B cell (primary cell): ENCODE measurements around the gene GRK1. TPM values are rescaled to one million over a fixed set of nuclear protein-coding genes. Genes with fewer than 3 reads are reported as not detected.

Experiments
- ATAC-seq: fragments of 200-7000 bp; cut with Tn5 transposase; one replicate; pipeline ENCODE4 v1.10.0; 2021; ENCODE audit warnings: low read depth, mild to moderate bottlenecking, moderate number of reproducible peaks, moderate library complexity
- CTCF ChIA-PET: fragments of 350-600 bp; sonication (Branson Sonifier 250); formaldehyde crosslinking; loops from one replicate; lab custom pipeline; 2021; ENCODE audit warnings: antibody characterized with exemption, inconsistent platforms; lab: Charles Lee
- POLR2A ChIA-PET: fragments of 350-600 bp; sonication (Branson Sonifier 250); formaldehyde crosslinking; loops from one replicate; lab custom pipeline; 2021; ENCODE audit warnings: antibody characterized with exemption; lab: Charles Lee
- DNase-seq: peaks from one replicate; pipeline ENCODE4 v3.0.0; 2013
- H2AFZ ChIP-seq: 2 replicates; pipeline ENCODE4 v1.6.1; 2012; ENCODE audit warnings: mild to moderate bottlenecking, low read depth, low read length; ENCODE audit not compliant: insufficient read depth, poor library complexity, severe bottlenecking
- H3K27ac ChIP-seq, 2 donors: 1 replicate in 1 of 2; 2 replicates in 1 of 2; pipeline ENCODE4 v1.5.1; 2012 to 2013; ENCODE audit warnings: low read length in 2 of 2, mild to moderate bottlenecking in 2 of 2, moderate library complexity in 1 of 2
- H3K27me3 ChIP-seq, 4 experiments: fragments of 200-600 bp in 1 of 4; sonication (generic) in 1 of 4; replicated peaks in 1 of 4; 1 replicate in 2 of 4; 2 replicates in 2 of 4; pipeline versions ENCODE4 v1.6.1 to v1.7.0; 2013 to 2016; ENCODE audit warnings: low read length in 3 of 4, mild to moderate bottlenecking in 2 of 4, mixed read lengths in 1 of 4, moderate library complexity in 1 of 4; ENCODE audit not compliant: insufficient read depth in 4 of 4, control insufficient read depth in 3 of 4; ENCODE audit errors: control extremely low read depth in 1 of 4
- H3K36me3 ChIP-seq, 2 experiments: replicated peaks in 1 of 2; 1 replicate in 1 of 2; 2 replicates in 1 of 2; pipeline versions ENCODE4 v1.6.1 to v1.7.1; 2013; ENCODE audit warnings: low read length in 1 of 2; ENCODE audit not compliant: insufficient read depth in 2 of 2, control insufficient read depth in 1 of 2; ENCODE audit errors: control extremely low read depth in 1 of 2, extremely low read depth in 1 of 2
- H3K4me1 ChIP-seq, 2 donors: fragments of 200-600 bp in 1 of 2; sonication (generic) in 1 of 2; 1 replicate in 1 of 2; 2 replicates in 1 of 2; pipeline versions ENCODE4 v1.5.1 to v1.6.1; 2013 to 2017; ENCODE audit warnings: low read length in 2 of 2; ENCODE audit not compliant: control insufficient read depth in 2 of 2, insufficient read depth in 2 of 2
- H3K4me2 ChIP-seq: replicated peaks from 2 replicates; pipeline ENCODE3; 2012; ENCODE audit warnings: mild to moderate bottlenecking, low read depth, low read length; ENCODE audit not compliant: poor library complexity, severe bottlenecking
- H3K4me3 ChIP-seq, 5 experiments: fragments of 200-600 bp in 1 of 5; sonication (generic) in 1 of 5; 1 replicate in 3 of 5; 2 replicates in 2 of 5; pipeline versions ENCODE4 v1.5.1 to v1.7.0; 2011 to 2016; ENCODE audit warnings: low read length in 4 of 5, mild to moderate bottlenecking in 4 of 5, low read depth in 2 of 5, control low read depth in 1 of 5, moderate library complexity in 1 of 5; ENCODE audit not compliant: insufficient read depth in 1 of 5; ENCODE audit errors: control extremely low read depth in 1 of 5, extremely low read depth in 1 of 5
- H3K79me2 ChIP-seq: fragments of 200-600 bp; sonication (generic); one replicate; pipeline ENCODE4 v1.6.0; 2016; ENCODE audit warnings: low read length; ENCODE audit not compliant: control insufficient read depth, insufficient read depth
- H3K9ac ChIP-seq: fragments of 200-600 bp; sonication (generic); 2 replicates; pipeline ENCODE4 v1.6.1; 2017; ENCODE audit warnings: mild to moderate bottlenecking, low read length, moderate library complexity
- H3K9me3 ChIP-seq, 3 donors: one replicate each; pipeline versions ENCODE4 v1.6.1 to v1.7.1; 2013; ENCODE audit warnings: low read length in 2 of 3; ENCODE audit not compliant: control insufficient read depth in 2 of 3, insufficient read depth in 1 of 3; ENCODE audit errors: control extremely low read depth in 1 of 3
- H4K20me1 ChIP-seq: 2 replicates; pipeline ENCODE4 v1.6.0; 2012; ENCODE audit warnings: mild to moderate bottlenecking, low read length; ENCODE audit not compliant: insufficient read depth, control insufficient read depth, poor library complexity, severe bottlenecking
- H3K27ac Mint-ChIP-seq: one replicate; pipeline ENCODE4 v1.8.0; 2021; ENCODE audit warnings: mixed read lengths
- H3K27me3 Mint-ChIP-seq: one replicate; pipeline ENCODE4 v1.8.0; 2021; ENCODE audit warnings: mixed read lengths
- H3K4me1 Mint-ChIP-seq: one replicate; pipeline ENCODE4 v1.8.0; 2021; ENCODE audit warnings: mixed read lengths
- H3K4me3 Mint-ChIP-seq: one replicate; pipeline ENCODE4 v1.8.0; 2021; ENCODE audit warnings: mixed read lengths
- H3K9me3 Mint-ChIP-seq: one replicate; pipeline ENCODE4 v1.8.0; 2022; ENCODE audit warnings: mixed read lengths; ENCODE audit not compliant: insufficient read depth
- EZH2 ChIP-seq: IDR thresholded peaks from 2 replicates; pipeline ENCODE4 v1.6.1; 2012; ENCODE audit warnings: borderline replicate concordance, low read depth, mild to moderate bottlenecking, moderate library complexity, low read length; ENCODE audit not compliant: insufficient read depth, poor library complexity, severe bottlenecking
- WGBS: methylation state at CpG from one replicate; pipeline ENCODE4 v1.1.5; 2013; ENCODE audit warnings: missing lambda C conversion rate; ENCODE audit not compliant: insufficient coverage; 5-methylcytosine and 5-hydroxymethylcytosine counted together
- intact Hi-C: fragments of 100-400 bp; cut with micrococcal nuclease; formaldehyde crosslinking; loops from one replicate; pipeline ENCODE4 v1.10.0; 2022
- polyA plus RNA-seq: library from polyadenylated mRNA; depleted of rRNA; stranded (reverse); fragments of >200 nt; gene quantifications from 2 replicates; pipeline ENCODE4 v1.2.3, GENCODE V29; 2012
- total RNA-seq, 2 donors: library from RNA; stranded (reverse); fragments of 120-200 nt in 1 of 2; gene quantifications; 1 replicate in 1 of 2; 2 replicates in 1 of 2; pipeline versions ENCODE4 v1.2.3 to v1.2.4, GENCODE V29; 2013 to 2022
- TF ChIP-seq, protein P1 (sequence below): fragments of 200-600 bp; IDR thresholded peaks from one replicate; pipeline ENCODE4 v1.8.0; 2022; ENCODE audit warnings: antibody characterized with exemption, mild to moderate bottlenecking

The GRK1 gene
- total and polyA plus RNA-seq, 2 donors (not counting 1 experiment from before 2014, with no cell fraction given) = not detected

DNA sequence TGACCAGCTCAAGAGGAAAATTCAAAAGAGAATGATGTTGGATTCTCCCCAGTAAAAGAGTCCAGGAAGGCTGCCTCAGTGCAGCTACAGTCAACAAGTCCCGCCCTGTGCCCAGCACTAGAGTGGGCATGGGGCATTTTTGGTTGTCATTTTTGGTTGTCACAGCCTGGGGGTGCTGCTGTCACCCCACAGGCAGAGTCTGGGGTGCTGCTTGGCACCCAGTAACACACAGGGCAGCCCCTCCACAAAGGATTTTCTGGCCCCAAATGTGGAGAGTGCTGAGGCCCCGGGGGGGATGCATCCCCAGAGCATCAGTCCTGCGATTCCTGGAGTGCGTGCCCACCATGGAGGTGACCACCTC lies 63.8 kb downstream of the GRK1 start:
- Mint-ChIP-seq H3K9me3 (no peaks in the 10 kb centered on the region), H3K27me3 (peaks cover 4% of the 10 kb centered on the region), H3K27ac (no peak overlapping the region), H3K4me1 (peaks cover 7% of the 10 kb centered on the region), H3K4me3 (no peak overlapping the region)
- DNase-seq = no peak
- no peak overlapping the region for H3K4me2 ChIP-seq
- CTCF ChIA-PET = no interaction called here
- H3K27me3 ChIP-seq = peaks cover 0 to 6% (median 0%) of the 10 kb centered on the region in 4 experiments
- H3K9me3 ChIP-seq = peaks cover 0 to 48% (median 0%) of the 10 kb centered on the region in 3 donors
- H3K4me1 ChIP-seq = peaks cover 8 to 17% of the 10 kb centered on the region in 2 donors
- H3K36me3 ChIP-seq = no peaks in the 10 kb centered on the region
- no peaks in the 10 kb centered on the region for H4K20me1 ChIP-seq
- no peak overlapping the region for H3K4me3 ChIP-seq
- no peak for ATAC-seq
- H3K79me2 ChIP-seq = no peaks in the 10 kb centered on the region
- no peak overlapping the region for H3K9ac ChIP-seq
- no peak overlapping the region for H3K27ac ChIP-seq
- WGBS = 88% methylated on average over 4 of the region's 4 CpGs
- POLR2A ChIA-PET = no interaction called here
- H2AFZ ChIP-seq = no peak overlapping the region
- no peak for TF ChIP-seq EZH2
- TF ChIP-seq, protein P1, sequence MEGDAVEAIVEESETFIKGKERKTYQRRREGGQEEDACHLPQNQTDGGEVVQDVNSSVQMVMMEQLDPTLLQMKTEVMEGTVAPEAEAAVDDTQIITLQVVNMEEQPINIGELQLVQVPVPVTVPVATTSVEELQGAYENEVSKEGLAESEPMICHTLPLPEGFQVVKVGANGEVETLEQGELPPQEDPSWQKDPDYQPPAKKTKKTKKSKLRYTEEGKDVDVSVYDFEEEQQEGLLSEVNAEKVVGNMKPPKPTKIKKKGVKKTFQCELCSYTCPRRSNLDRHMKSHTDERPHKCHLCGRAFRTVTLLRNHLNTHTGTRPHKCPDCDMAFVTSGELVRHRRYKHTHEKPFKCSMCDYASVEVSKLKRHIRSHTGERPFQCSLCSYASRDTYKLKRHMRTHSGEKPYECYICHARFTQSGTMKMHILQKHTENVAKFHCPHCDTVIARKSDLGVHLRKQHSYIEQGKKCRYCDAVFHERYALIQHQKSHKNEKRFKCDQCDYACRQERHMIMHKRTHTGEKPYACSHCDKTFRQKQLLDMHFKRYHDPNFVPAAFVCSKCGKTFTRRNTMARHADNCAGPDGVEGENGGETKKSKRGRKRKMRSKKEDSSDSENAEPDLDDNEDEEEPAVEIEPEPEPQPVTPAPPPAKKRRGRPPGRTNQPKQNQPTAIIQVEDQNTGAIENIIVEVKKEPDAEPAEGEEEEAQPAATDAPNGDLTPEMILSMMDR = no peak
- intact Hi-C loops = no loop called here

DNA sequence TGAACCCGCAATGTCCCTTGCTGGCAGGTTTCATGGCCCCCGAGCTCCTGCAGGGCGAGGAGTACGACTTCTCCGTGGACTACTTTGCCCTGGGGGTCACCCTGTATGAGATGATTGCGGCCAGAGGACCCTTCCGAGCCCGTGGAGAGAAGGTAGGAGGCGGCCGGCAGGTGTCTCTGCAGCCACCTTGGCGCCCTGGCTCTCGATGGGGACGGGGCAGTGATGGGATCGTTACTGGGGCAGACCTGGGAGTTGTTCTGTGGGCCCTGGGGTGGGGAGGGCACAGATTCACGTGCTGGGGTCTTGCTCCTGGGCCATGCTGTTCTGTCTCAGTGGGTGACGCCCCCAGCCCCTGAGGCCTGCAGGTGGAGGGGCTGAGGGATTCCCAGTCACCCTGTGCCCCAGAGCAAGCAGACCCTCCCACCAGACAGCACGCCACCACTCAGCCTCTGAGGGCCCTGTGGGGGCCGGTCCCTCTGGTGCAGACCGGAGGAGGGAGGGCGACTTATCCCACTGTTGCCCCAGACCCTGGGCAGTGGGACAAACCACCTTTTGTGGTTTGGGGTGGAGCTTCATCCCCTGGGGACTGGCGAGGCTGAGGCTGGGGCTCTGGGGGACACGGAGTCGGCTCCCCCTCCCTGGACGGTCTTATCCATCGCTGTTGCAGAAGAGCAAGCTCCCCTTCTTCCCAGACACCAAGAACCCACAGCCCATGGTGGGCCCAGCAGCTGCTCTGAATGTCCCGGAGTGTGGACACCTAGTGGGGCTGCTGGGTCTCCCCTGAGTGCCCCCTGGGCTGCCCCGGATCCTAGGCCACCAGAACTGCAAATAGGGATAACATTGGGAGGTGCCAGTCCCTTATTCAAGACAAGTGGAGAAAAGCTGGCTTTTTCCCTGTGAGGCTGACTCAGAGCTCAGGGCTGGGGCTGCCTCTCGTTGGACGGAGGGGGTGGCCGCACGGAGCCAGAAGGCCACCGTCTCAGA lies 64.5 kb downstream of the GRK1 start:
- 81% methylated on average over 30 of the region's 32 CpGs for WGBS
- H3K9me3 ChIP-seq = peaks cover 0 to 45% (median 0%) of the 10 kb centered on the region in 3 donors
- H3K27me3 Mint-ChIP-seq = peaks cover 4% of the 10 kb centered on the region
- H3K9ac ChIP-seq = no peak overlapping the region
- peaks cover 0 to 6% (median 0%) of the 10 kb centered on the region in 4 experiments for H3K27me3 ChIP-seq
- ATAC-seq = no peak
- peaks cover 7% of the 10 kb centered on the region for H3K4me1 Mint-ChIP-seq
- ChIA-PET POLR2A (no interaction called here), CTCF (no interaction called here)
- no peaks in the 10 kb centered on the region for H3K79me2 ChIP-seq
- H3K27ac Mint-ChIP-seq = no peak overlapping the region
- no peak overlapping the region for H3K4me2 ChIP-seq
- no peak overlapping the region for H3K4me3 ChIP-seq
- TF ChIP-seq, protein P1 = no peak
- TF ChIP-seq EZH2 = no peak
- H3K36me3 ChIP-seq = no peaks in the 10 kb centered on the region
- H3K4me3 Mint-ChIP-seq = no peak overlapping the region
- H4K20me1 ChIP-seq = no peaks in the 10 kb centered on the region
- no peak for DNase-seq
- no peak overlapping the region for H2AFZ ChIP-seq
- no peak overlapping the region for H3K27ac ChIP-seq
- intact Hi-C loops = no loop called here
- H3K4me1 ChIP-seq = peaks cover 8 to 16% of the 10 kb centered on the region in 2 donors
- no peaks in the 10 kb centered on the region for H3K9me3 Mint-ChIP-seq
